Suprapubic skin (tissue), 4 donors: ENCODE measurements around the gene CDH26. TPM values are rescaled to one million over a fixed set of nuclear protein-coding genes. Genes with fewer than 3 reads are reported as not detected.

Source experiments
- DNase-seq, 2 donors: peaks; one replicate each; pipeline ENCODE4 v3.0.0-alpha.2; 2019; ENCODE audit warnings: low spot score in 2 of 2
- H3K27ac ChIP-seq: fragments of 200-600 bp; sonication (generic); one replicate; pipeline ENCODE4 v1.5.1; 2019
- H3K27me3 ChIP-seq: fragments of 200-600 bp; sonication (generic); one replicate; pipeline ENCODE4 v1.5.1; 2019
- H3K36me3 ChIP-seq: fragments of 200-600 bp; sonication (generic); one replicate; pipeline ENCODE4 v1.5.1; 2019
- H3K4me1 ChIP-seq: fragments of 200-600 bp; sonication (generic); one replicate; pipeline ENCODE4 v1.5.1; 2019
- H3K4me3 ChIP-seq: fragments of 200-600 bp; sonication (generic); one replicate; pipeline ENCODE4 v1.5.1; 2019; ENCODE audit warnings: mild to moderate bottlenecking
- H3K9me3 ChIP-seq: fragments of 200-600 bp; sonication (generic); one replicate; pipeline ENCODE4 v1.5.1; 2019
- EP300 ChIP-seq: sonication (generic); formaldehyde crosslinking; IDR thresholded peaks from one replicate; pipeline ENCODE4 v1.6.1; 2017; ENCODE audit warnings: antibody characterized with exemption
- POLR2A ChIP-seq, 2 donors: fragments of 450-650 bp; IDR thresholded peaks; one replicate each; pipeline ENCODE4 v1.6.1; 2017; ENCODE audit warnings: antibody characterized with exemption in 2 of 2, mild to moderate bottlenecking in 2 of 2, moderate library complexity in 2 of 2
- POLR2AphosphoS5 ChIP-seq, 3 donors: sonication (generic); formaldehyde crosslinking; IDR thresholded peaks; one replicate each; pipeline ENCODE4 v1.6.1; 2017; ENCODE audit warnings: antibody characterized with exemption in 3 of 3
- WGBS: methylation state at CpG from one replicate; pipeline ENCODE4 v1.1.5; 2018; 5-methylcytosine and 5-hydroxymethylcytosine counted together
- total RNA-seq, 4 donors: library from RNA; depleted of rRNA; stranded (reverse); fragments of >200 nt; gene quantifications; one replicate each; pipeline ENCODE4 v1.1.0, GENCODE V29; 2016
- TF ChIP-seq, protein P1 (sequence below), 2 donors: fragments of 200-600 bp in 1 of 2; fragments of 450-650 bp in 1 of 2; sonication (generic) in 1 of 2; IDR thresholded peaks; one replicate each; pipeline ENCODE4 v1.5.1; 2016 to 2019; ENCODE audit warnings: antibody characterized with exemption in 2 of 2, mild to moderate bottlenecking in 1 of 2, moderate library complexity in 1 of 2

CDH26 gene
- total RNA-seq: 1 to 10 TPM; 1.4 to 2.2 (median 2.0) TPM

DNA sequence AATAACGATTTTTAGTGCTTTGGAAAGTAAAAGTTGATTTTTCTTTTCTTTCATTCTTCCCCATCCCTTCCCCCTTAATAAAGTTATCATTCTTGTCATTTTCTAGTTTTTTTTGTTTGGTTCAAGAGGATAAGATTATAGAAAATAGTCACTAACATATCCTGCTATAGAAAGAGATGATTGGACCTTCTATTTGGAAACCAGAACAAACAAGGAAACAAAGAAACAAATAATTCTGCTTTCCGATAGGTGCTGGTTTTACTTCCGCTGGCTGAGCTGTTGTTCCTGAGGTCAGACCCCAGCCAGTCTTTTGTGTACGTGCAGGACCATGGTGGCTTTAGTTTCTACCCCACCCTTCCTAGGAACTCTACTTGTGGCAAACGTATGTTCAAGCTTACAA, at the start of gene CDH26:
Gene CDH26, plus strand, starts transcription at position 301 of the 400 bp plus-strand sequence. CDS start 304 bp downstream, outside the sequence.
- Histone ChIP-seq H3K9me3 (no peaks in the 10 kb centered on the region), H3K4me3 (no peak within 1 kb of the TSS), H3K36me3 (no peaks in the 10 kb centered on the region), H3K4me1 (peaks cover 8% of the 10 kb centered on the region), H3K27me3 (no peaks in the 10 kb centered on the region), H3K27ac (no peak within 1 kb of the TSS)
- TF ChIP-seq POLR2A (IDR thresholded peaks at IDR 0.05) (no peak), EP300 (no peak), POLR2AphosphoS5 (IDR thresholded peaks at IDR 0.05) (no peak)
- TF ChIP-seq, protein P1, sequence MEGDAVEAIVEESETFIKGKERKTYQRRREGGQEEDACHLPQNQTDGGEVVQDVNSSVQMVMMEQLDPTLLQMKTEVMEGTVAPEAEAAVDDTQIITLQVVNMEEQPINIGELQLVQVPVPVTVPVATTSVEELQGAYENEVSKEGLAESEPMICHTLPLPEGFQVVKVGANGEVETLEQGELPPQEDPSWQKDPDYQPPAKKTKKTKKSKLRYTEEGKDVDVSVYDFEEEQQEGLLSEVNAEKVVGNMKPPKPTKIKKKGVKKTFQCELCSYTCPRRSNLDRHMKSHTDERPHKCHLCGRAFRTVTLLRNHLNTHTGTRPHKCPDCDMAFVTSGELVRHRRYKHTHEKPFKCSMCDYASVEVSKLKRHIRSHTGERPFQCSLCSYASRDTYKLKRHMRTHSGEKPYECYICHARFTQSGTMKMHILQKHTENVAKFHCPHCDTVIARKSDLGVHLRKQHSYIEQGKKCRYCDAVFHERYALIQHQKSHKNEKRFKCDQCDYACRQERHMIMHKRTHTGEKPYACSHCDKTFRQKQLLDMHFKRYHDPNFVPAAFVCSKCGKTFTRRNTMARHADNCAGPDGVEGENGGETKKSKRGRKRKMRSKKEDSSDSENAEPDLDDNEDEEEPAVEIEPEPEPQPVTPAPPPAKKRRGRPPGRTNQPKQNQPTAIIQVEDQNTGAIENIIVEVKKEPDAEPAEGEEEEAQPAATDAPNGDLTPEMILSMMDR (IDR thresholded peaks at IDR 0.05): no peak
- WGBS: 88% methylated on average over 5 of the region's 5 CpGs
- no peak for DNase-seq

DNA sequence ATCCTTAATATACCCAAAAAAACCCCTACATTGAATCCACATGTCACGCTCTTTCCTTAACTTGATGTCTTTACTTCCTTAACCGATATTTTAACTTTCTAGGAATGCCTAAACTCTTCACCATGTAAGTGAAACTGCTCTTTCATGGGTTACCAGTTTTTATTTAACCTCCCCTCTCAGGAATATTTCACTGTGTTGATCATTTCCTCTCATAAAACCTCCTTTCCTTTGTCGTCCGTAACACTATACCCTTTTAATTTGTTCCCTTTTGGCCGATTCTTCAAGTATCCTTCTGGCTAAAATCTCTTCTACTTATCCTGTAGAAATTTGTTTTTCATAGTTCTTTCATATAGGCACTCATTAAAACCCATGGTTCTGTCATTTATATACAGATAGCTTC, 49.4 kb upstream of the CDH26 start:
- no peaks in the 10 kb centered on the region for H3K36me3 ChIP-seq
- no peak for DNase-seq
- no peak overlapping the region for H3K4me3 ChIP-seq
- WGBS: 85% methylated on average over 5 of the region's 5 CpGs
- no peaks in the 10 kb centered on the region for H3K27me3 ChIP-seq
- no peak for TF ChIP-seq EP300
- no peak for TF ChIP-seq POLR2A (IDR thresholded peaks at IDR 0.05)
- no peak for TF ChIP-seq POLR2AphosphoS5 (IDR thresholded peaks at IDR 0.05)
- TF ChIP-seq, protein P1 (IDR thresholded peaks at IDR 0.05): no peak
- H3K4me1 ChIP-seq: no peaks in the 10 kb centered on the region
- no peak overlapping the region for H3K27ac ChIP-seq
- no peaks in the 10 kb centered on the region for H3K9me3 ChIP-seq

DNA sequence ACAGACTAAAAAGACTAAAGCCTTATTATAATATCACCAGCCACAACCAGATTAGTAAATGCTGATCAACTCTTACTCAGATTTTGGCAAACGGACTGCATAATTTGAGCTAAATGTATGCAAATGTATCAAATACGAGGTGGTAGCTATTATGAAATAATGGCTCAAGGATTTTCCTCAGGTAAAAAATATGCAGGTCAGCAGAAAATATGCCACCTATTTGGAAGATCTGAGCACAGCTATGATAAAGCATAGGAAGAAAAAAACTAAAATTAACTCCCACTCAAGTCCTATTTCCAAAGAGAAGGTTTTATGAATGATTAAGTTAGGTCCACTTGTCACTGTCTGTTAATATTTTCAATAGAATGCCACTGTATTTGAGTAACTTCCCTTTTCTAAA, 47.2 kb upstream of the CDH26 start:
- H3K4me1 ChIP-seq: no peaks in the 10 kb centered on the region
- DNase-seq: no peak
- no peak overlapping the region for H3K27ac ChIP-seq
- H3K9me3 ChIP-seq: no peaks in the 10 kb centered on the region
- no peak for TF ChIP-seq POLR2AphosphoS5 (IDR thresholded peaks at IDR 0.05)
- TF ChIP-seq, protein P1 (IDR thresholded peaks at IDR 0.05): no peak
- no peak for TF ChIP-seq POLR2A (IDR thresholded peaks at IDR 0.05)
- no peak for TF ChIP-seq EP300
- no peaks in the 10 kb centered on the region for H3K36me3 ChIP-seq
- H3K4me3 ChIP-seq: no peak overlapping the region
- no peaks in the 10 kb centered on the region for H3K27me3 ChIP-seq
- WGBS: 75% methylated on average over 2 of the region's 2 CpGs

DNA sequence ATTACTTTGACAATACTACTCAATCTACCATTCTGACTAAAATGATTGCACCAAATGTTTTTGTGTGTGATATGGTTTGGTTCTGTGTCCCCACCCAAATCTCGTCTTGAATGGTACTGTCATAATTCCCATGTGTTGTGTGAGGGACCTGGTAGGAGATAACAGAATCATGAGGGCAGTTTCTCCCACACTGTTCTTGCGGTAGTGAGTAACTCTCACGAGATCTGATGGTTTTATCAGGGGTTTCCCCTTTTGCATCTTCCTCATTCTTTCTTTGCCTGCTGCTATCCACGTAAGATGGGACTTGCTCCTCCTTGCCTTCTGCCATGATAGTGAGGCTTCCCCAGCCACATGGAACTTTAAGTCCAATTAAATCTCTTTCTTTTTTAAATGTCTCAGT, 45.6 kb upstream of the CDH26 start:
- Histone ChIP-seq H3K4me1 (no peaks in the 10 kb centered on the region), H3K36me3 (no peaks in the 10 kb centered on the region), H3K27me3 (no peaks in the 10 kb centered on the region), H3K9me3 (no peaks in the 10 kb centered on the region), H3K4me3 (no peak overlapping the region), H3K27ac (no peak overlapping the region)
- TF ChIP-seq EP300 (no peak), POLR2AphosphoS5 (IDR thresholded peaks at IDR 0.05) (no peak), POLR2A (IDR thresholded peaks at IDR 0.05) (no peak)
- TF ChIP-seq, protein P1 (IDR thresholded peaks at IDR 0.05): no peak
- DNase-seq: no peak
- WGBS: 73% methylated on average over 4 of the region's 4 CpGs

DNA sequence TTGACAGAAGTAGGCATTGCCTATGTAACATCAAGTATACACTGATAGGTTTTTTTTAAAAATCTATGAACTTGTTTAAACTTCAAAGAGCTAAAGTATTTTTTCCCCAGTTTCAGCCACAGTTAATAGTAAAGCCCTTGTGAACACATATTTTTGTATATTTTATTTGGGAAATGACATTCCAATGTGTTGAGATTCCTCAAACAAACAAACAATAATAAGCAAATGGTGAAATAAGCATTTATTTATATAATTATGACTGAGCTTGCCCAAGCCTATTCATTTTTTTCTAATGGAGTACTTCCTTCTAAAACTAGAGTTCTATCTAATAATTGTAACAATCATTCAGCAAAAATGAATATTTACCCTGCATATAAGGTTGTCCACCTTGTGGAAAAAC, 37.3 kb upstream of the CDH26 start:
- no peak for DNase-seq
- TF ChIP-seq, protein P1 (IDR thresholded peaks at IDR 0.05): no peak
- TF ChIP-seq POLR2A (IDR thresholded peaks at IDR 0.05) (no peak), EP300 (no peak), POLR2AphosphoS5 (IDR thresholded peaks at IDR 0.05) (no peak)
- H3K27me3 ChIP-seq: no peaks in the 10 kb centered on the region
- no peak overlapping the region for H3K27ac ChIP-seq
- H3K4me1 ChIP-seq: no peaks in the 10 kb centered on the region
- H3K4me3 ChIP-seq: no peak overlapping the region
- no peaks in the 10 kb centered on the region for H3K36me3 ChIP-seq
- H3K9me3 ChIP-seq: no peaks in the 10 kb centered on the region
